ENCODE measurements around the gene POLRMT.
"Not testable (repeated sequence)": the region's sequence is repeated elsewhere in the genome, so short reads cannot be mapped to it uniquely, and the experiment has no call there.

POLRMT gene

DNA sequence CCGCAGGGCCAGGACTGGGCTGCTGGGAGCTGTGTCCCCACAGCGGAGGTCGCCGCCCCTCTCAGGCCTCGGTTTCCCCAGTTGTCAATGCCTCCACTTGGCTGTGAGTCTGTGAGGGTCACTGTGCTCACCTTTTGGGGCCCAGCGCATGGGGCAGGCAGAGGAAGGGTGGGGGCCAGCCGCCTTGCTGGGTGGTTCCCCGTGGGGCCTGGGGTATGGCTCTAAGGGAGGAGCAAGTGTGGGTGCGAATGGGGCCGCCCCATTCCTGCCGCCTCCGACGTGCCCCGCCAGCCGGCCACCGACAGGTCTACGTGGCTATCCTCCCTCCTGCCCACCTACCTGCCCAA is 5.5 kb upstream of the POLRMT start:
- TF ChIP-seq, protein P1, sequence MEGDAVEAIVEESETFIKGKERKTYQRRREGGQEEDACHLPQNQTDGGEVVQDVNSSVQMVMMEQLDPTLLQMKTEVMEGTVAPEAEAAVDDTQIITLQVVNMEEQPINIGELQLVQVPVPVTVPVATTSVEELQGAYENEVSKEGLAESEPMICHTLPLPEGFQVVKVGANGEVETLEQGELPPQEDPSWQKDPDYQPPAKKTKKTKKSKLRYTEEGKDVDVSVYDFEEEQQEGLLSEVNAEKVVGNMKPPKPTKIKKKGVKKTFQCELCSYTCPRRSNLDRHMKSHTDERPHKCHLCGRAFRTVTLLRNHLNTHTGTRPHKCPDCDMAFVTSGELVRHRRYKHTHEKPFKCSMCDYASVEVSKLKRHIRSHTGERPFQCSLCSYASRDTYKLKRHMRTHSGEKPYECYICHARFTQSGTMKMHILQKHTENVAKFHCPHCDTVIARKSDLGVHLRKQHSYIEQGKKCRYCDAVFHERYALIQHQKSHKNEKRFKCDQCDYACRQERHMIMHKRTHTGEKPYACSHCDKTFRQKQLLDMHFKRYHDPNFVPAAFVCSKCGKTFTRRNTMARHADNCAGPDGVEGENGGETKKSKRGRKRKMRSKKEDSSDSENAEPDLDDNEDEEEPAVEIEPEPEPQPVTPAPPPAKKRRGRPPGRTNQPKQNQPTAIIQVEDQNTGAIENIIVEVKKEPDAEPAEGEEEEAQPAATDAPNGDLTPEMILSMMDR (conservative IDR thresholded peaks at IDR 0.05), result no peak
- H3K27ac ChIP-seq, result no peak overlapping the region

DNA sequence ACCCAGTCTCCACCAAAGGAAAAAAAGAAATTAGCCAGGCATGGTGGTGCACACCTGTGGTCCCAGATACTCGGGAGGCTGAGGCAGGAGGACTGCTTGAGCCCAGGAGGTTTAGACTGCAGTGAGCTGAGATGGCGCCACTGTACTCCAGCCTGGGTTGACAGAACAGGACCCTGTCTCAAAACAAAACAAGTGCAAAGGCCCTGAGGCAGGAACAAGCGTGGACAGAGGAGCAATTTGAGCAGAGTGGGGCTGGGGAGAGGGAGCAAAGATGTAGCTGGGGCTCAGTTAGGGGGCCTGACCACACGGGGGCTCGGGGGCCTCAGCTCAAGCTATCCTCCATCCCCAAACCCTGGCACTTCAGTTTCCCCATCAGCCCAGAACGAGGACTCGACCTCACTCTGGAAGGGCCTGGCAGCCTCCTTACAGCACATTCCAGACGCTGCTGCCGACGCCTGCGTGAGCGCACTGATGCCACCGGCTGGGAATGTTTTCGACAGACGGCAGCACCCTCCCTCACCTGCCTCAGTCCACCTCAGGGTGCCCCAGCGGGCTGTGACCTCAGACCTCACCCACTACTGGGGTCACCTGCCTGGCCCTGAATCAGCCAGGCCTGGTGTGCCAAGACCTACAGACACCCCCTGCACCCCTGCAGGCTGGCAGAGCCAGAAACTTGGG is 1.8 kb upstream of the POLRMT start:
- TF ChIP-seq, protein P1 (conservative IDR thresholded peaks at IDR 0.05), result no peak
- no peak overlapping the region for H3K27ac ChIP-seq

DNA sequence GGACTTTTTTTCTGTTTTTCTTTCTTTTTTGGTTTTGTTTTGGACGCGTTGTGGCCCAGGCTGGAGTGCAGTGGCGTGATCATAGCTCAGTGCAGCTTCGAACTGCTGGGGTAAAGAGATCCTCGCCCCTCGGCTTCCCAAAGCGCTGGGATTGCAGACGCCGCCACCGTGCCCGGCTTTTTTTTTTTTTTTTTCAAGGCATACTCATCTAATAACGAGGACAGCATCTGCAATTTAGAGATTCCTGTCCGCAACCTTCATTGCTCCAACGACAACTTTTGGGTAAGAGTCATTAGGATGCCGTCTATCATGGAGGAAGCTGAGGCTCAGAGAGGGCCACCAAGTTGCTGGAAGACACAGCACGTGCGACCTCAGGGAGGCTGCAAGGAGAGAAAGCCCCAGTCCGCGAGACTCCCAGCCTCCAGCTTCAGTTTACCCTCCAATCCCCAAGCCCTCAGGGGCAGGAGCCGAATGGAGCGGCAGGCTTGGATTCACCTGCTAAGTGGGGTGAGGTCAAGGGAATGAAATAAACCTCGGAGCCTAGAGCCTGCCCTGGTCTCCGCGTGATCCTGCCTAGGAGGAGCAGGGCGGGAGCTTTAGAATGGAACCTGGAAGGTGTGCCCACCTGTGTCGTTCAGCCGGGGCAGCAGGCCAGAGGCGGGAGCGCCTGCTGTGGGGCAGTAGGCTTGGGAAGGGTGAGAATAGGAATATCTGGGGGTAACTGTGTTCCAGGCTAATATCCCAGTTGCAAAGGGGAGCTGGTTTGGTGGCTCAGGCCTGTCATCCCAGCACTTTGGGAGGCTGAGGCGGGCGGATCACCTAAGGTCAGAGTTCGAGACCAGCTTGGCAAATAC is 676 bp upstream of the POLRMT start:
- TF ChIP-seq, protein P1 (conservative IDR thresholded peaks at IDR 0.05), result no peak
- H3K27ac ChIP-seq, result peak overlapping the region; percentile 76

DNA sequence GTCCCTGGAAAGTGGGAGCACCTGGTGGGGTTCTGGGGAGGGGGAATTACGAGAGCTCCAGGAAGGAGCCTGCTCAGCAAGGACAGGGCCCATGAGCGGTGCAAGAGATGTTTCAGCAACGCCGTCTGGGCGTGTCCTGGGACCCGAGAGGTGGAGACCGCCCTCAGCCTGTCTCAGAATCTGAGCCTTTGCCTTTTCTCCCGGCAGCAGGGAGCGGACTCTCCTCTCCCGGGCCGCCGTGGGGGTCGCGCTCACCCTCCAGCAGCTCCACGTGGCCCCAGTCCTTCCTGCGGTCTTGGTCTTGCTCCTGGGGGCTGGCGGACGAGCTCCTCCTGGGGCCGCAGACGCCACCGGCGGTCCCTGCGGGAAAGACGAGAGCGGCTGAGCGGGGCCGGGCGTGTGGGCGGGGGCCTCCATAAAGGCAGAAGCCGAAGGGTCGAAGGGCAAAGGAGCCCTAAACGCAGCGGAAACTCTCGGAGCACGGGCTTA is 714 bp downstream of the POLRMT start:
- H3K27ac ChIP-seq, result peak overlapping the region; percentile 76

DNA sequence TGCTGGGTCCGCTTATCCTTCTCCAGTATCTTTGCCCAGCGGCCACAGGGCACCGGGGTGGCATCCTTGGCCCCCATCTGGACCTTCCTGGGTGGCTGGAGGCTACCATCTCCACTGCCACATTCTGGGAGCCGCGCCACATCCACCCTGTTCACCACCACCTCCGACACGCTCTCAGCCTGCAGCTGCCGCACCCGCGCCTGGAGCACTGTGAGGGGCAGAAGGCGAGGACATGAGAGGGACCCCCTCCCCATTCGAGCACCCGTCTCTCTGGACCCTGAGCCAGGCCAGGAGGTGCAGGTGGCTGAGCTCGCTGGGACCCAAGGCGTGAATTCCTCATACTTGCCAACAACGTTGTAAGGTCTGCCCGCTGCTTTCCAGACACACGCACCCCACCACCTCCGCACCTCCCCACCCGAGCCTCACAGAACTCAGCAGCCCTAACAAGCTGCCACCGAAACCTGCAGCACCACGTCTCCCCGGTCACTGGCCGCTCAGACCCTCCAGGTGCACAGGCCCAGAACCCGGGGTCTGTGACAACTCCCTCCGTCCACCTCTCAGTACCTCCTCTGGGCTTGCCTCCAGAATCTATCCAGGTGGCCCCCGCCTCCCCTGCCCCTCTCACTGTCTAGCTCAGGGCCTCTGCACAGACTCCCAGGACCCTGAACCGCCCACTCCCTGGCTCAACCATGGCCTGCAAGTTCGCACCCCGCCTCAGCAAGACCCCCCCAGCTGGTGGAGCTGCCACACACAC is 3.2 kb downstream of the POLRMT start:
- H3K27ac ChIP-seq, result no peak overlapping the region
- TF ChIP-seq, protein P1 (conservative IDR thresholded peaks at IDR 0.05), result no peak

More for the DNA sequence above, 714 bp downstream of the POLRMT start:
- TF ChIP-seq, protein P1 (conservative IDR thresholded peaks at IDR 0.05), result no peak

DNA sequence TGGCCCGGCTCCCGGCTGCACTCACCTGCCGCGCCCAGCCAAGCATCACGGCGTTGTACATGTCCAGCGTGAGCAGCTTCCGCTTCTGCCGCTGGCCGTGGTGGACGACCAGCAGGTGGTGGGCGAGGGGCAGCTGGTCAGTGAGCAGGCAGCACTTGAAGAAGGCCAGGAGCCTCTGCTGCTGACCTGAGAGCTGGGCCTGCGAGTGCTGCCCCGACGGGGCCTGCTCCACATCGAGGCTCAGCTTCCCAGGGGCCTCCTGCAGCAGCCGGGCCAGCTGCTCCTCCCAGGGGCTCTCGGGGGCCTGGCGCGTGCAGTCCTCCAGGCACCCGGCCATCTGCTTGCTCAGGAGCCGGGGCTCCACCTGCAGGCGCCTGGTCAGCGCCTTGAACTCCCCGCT is 3.8 kb downstream of the POLRMT start:
- H3K27ac ChIP-seq, result not testable (repeated sequence)

DNA sequence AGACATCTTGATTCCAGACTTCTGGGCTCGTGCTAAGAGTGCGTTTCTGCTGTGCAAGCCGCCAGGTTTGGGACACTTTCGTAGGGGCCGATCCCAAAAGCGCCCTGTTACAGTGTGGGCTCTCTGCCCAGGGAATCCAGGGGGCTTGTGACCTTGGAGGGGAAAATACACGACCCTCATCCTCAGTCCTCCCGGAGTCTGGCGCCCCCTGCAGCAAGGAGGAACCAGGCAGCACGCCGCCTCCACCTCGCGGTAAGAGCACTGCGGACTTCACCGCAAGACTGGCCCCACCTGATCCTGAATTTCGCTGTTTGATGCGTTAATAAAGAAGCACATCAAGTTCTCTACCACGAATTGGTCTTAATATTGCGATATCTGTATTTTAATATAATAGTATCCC is 5.2 kb downstream of the POLRMT start:
- TF ChIP-seq, protein P1 (conservative IDR thresholded peaks at IDR 0.05), result peak; percentile 40; the same call in 1 of the 2 replicates
- no peak overlapping the region for H3K27ac ChIP-seq

DNA sequence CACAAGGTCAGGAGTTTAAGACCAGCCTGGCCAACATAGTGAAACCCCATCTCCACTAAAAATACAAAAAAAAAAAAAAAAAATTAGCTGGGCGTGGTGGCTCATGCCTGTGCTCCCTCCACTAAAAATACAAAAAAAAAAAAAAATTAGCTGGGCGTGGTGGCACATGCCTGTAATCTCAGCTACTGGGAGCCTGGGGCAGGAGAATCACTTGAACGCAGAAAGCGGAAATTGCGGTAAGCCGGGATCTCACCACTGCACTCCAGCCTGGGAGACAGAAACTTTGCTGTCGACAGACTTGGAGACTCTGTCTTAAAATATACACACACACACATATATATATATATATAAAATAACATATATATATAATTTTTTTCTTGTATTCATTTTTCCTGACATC is 6.8 kb downstream of the POLRMT start:
- not testable (repeated sequence) for H3K27ac ChIP-seq
